HepG2 (cell line): ENCODE measurements around the gene STK32A. TPM values are rescaled to one million over a fixed set of nuclear protein-coding genes. Genes with fewer than 3 reads are reported as not detected.

Experiments used
- CCDC6 ChIP-seq: sonication (generic); formaldehyde crosslinking; IDR thresholded peaks from 2 replicates; pipeline ENCODE4 v1.8.1; 2022; ENCODE audit warnings: mild to moderate bottlenecking, missing genetic modification reagents, moderate library complexity
- PRPF4 ChIP-seq: fragments of 200-400 bp; formaldehyde crosslinking; IDR thresholded peaks from 2 replicates; pipeline ENCODE4 v1.6.1; 2016; ENCODE audit warnings: low read length, low read depth; ENCODE audit not compliant: poor library complexity, severe bottlenecking
- SNAPC5 ChIP-seq: sonication (generic); formaldehyde crosslinking; IDR thresholded peaks from 2 replicates; pipeline ENCODE4 v1.8.1; 2023; ENCODE audit warnings: mild to moderate bottlenecking, missing genetic modification reagents, borderline replicate concordance
- ZBTB37 ChIP-seq: sonication (generic); formaldehyde crosslinking; IDR thresholded peaks from 2 replicates; pipeline ENCODE4 v1.4.0; 2020; ENCODE audit warnings: mild to moderate bottlenecking, missing genetic modification reagents
- ZNF10 ChIP-seq: sonication (generic); formaldehyde crosslinking; IDR thresholded peaks from 2 replicates; pipeline ENCODE4 v1.4.0; 2020; ENCODE audit warnings: mild to moderate bottlenecking, low read depth, missing genetic modification reagents, borderline replicate concordance
- ZNF446 ChIP-seq: sonication (generic); formaldehyde crosslinking; IDR thresholded peaks from 2 replicates; pipeline ENCODE4 v1.5.0; 2020; ENCODE audit warnings: mild to moderate bottlenecking, missing genetic modification reagents
- ZNF503 ChIP-seq: sonication (generic); formaldehyde crosslinking; IDR thresholded peaks from 2 replicates; pipeline ENCODE4 v1.4.0; 2020; ENCODE audit warnings: missing genetic modification reagents
- ZNF788 ChIP-seq: sonication (generic); formaldehyde crosslinking; IDR thresholded peaks from 2 replicates; pipeline ENCODE4 v1.5.0; 2020; ENCODE audit warnings: mild to moderate bottlenecking, missing genetic modification reagents, borderline replicate concordance
- ZSCAN30 ChIP-seq: sonication (generic); formaldehyde crosslinking; IDR thresholded peaks from 2 replicates; pipeline ENCODE4 v1.5.0; 2020; ENCODE audit warnings: mild to moderate bottlenecking, missing genetic modification reagents
- polyA plus RNA-seq, 8 experiments: library from polyadenylated mRNA; depleted of rRNA in 3 of 8; stranded (reverse) in 7 of 8; unstranded in 1 of 8; fragments of >200 nt; fragmentation: Illumina TruSeq in 4 of 8; extraction: Trizol in 4 of 8; gene quantifications; 2 replicates each; pipeline versions ENCODE4 v1.2.1 to v1.2.3, GENCODE V29; 2011 to 2016; ENCODE audit warnings: low read depth in 4 of 8, missing spikeins in 1 of 8, mixed read lengths in 1 of 8; ENCODE audit not compliant: insufficient read depth in 1 of 8
- total RNA-seq, 5 experiments: library from RNA; depleted of rRNA; stranded (reverse); fragments of >200 nt; fragmentation: Illumina TruSeq; extraction: Trizol; gene quantifications; 2 replicates each; pipeline ENCODE4 v1.2.3, GENCODE V29; 2016; ENCODE audit warnings: low read depth in 1 of 5
- TF ChIP-seq, protein P1 (sequence below): sonication (generic); formaldehyde crosslinking; IDR thresholded peaks from 2 replicates; pipeline ENCODE4 v1.5.1; 2020; ENCODE audit warnings: mild to moderate bottlenecking, missing genetic modification reagents, moderate library complexity

Gene STK32A
- total and polyA plus RNA-seq, 2 of the 13 experiments (the other 11 are each of a cell fraction or from before 2014, with no cell fraction given): not detected

GRCh38 chr5:147245381-147246165 lies 10.7 kb downstream of the STK32A start (continued):
- TF ChIP-seq, protein P1, sequence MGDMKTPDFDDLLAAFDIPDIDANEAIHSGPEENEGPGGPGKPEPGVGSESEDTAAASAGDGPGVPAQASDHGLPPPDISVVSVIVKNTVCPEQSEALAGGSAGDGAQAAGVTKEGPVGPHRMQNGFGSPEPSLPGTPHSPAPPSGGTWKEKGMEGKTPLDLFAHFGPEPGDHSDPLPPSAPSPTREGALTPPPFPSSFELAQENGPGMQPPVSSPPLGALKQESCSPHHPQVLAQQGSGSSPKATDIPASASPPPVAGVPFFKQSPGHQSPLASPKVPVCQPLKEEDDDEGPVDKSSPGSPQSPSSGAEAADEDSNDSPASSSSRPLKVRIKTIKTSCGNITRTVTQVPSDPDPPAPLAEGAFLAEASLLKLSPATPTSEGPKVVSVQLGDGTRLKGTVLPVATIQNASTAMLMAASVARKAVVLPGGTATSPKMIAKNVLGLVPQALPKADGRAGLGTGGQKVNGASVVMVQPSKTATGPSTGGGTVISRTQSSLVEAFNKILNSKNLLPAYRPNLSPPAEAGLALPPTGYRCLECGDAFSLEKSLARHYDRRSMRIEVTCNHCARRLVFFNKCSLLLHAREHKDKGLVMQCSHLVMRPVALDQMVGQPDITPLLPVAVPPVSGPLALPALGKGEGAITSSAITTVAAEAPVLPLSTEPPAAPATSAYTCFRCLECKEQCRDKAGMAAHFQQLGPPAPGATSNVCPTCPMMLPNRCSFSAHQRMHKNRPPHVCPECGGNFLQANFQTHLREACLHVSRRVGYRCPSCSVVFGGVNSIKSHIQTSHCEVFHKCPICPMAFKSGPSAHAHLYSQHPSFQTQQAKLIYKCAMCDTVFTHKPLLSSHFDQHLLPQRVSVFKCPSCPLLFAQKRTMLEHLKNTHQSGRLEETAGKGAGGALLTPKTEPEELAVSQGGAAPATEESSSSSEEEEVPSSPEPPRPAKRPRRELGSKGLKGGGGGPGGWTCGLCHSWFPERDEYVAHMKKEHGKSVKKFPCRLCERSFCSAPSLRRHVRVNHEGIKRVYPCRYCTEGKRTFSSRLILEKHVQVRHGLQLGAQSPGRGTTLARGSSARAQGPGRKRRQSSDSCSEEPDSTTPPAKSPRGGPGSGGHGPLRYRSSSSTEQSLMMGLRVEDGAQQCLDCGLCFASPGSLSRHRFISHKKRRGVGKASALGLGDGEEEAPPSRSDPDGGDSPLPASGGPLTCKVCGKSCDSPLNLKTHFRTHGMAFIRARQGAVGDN (CRISPR knock-in tag): no peak
- TF ChIP-seq ZNF503: no peak
- TF ChIP-seq ZBTB37 (CRISPR knock-in tag): no peak
- no peak for TF ChIP-seq ZNF10
- no peak for TF ChIP-seq ZNF446 (CRISPR knock-in tag)
- no peak for TF ChIP-seq PRPF4
- TF ChIP-seq SNAPC5 (CRISPR knock-in tag): no peak
- TF ChIP-seq ZNF788 (CRISPR knock-in tag): no peak
- no peak for TF ChIP-seq CCDC6 (CRISPR knock-in tag)
- TF ChIP-seq ZSCAN30 (CRISPR knock-in tag): no peak
